RKO (cell line): ENCODE measurements around the gene LEMD3.

Source experiments
- DNase-seq: peaks from one replicate; pipeline ENCODE4 v3.0.0-alpha.2; 2016; ENCODE audit warnings: low spot score

The LEMD3 gene

DNA sequence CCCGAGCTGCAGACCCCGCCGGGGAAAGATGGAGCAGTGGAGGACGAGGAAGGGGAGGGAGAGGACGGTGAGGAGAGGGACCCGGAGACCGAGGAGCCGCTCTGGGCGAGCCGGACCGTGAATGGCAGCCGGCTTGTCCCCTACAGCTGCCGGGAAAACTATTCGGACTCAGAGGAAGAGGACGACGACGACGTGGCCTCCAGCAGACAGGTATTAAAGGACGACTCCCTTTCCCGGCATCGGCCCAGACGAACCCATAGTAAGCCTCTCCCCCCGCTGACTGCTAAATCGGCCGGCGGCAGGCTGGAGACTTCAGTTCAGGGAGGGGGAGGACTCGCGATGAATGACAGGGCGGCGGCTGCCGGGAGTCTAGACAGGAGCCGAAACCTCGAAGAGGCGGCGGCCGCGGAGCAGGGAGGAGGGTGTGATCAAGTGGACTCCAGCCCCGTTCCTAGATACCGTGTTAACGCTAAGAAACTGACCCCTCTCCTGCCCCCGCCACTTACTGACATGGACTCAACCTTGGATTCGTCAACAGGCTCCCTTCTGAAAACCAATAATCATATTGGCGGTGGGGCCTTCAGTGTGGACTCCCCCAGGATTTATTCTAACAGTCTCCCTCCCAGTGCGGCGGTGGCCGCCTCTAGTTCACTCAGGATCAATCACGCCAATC, 962 bp downstream of the LEMD3 start:
- peak; percentile 81 for DNase-seq

DNA sequence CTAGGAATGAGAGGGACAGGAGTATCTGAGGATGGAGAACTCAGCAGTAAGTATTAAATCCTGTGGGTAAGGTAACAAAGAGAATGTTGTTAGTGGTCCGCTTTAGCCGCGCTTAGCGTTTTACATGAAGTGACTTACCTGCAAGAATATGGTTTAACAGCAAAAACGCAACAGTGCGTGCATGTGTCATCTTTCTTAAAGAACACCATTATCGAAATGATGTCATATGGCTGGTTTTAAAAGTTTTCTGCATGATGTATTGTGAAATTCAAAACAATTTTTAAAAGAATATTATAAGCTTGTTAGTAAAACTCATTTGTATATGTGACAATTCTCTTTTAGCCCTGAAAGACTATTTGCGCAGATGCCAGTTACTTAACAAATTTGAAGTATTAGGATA, 1.7 kb downstream of the LEMD3 start:
- DNase-seq: peak; percentile 71

DNA sequence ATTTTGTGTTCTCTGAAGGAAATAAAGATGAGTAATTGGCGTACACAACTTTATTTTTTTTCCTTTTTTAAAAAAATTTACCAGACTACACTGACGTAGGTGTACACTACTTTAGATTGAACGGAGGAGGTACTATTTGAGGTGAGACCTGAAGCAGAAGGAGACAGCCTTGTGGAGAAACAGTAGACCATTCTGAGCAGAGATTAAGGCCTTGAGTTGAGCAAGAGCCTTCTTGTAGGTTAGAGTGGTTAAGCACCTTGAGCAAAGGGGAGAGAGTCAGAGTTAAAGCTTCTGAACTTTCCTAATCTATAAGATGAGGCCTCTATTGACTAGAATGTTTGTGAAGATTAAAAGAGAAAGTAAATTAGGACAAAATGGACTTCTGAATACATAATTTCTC, 2.5 kb downstream of the LEMD3 start:
- peak; percentile 43 for DNase-seq

DNA sequence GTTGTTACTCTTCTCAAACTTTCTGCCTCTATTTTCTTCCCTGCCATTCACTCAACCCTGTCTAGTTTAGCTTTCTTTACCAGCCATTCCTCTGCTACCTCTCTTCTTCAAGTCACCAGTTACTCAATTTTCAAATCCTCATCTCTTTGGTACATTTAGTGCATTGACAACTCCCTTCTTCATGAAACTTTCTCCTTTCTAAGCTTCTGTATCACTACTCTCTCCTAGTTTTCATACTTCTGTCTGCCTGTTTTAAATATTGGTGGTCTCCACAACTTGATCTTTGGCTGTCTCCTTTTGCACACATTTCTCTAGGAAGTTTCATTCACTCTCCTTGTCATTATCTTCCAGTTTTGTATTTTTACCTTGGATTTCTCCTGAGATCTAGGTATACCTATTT, 6.0 kb downstream of the LEMD3 start:
- DNase-seq: no peak

- no peak for DNase-seq
These were observed 12.8 kb downstream of the LEMD3 start for GRCh38 chr12:65182012-65182739.

DNA sequence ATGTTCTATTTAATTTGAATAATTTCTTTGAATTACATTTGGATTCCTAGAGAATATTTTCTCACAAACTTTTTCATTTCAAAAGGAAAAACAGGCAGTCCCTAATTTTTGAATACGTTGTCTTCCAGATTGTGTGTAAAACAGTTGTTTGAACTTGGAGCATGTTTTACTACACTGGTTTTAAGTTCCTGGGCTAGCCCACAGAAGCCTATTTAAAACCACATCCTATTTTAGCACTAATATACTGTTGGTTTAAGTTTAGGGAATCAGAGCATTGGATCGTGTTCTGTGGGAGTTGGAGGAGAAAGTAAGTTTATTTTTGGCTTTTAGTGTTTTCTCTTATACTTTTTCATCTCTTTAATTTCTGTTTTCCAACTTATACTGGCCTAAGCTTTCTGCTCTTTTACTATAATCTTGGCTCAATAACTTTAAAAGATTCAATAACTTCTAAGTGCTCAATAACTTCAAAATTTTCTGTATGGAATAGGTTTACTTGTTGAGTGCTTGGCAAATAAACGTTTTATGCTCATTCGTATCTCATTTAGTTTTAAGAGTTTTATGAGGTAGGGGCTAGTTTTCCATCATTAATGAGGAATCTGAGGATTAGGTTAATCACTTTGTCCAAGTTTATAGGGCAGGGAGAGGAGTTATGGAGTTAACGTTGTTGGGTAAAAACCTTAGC, 14.9 kb downstream of the LEMD3 start:
- no peak for DNase-seq

GRCh38 chr12:65184858-65185229, 15.5 kb downstream of the LEMD3 start:
- no peak for DNase-seq

DNA sequence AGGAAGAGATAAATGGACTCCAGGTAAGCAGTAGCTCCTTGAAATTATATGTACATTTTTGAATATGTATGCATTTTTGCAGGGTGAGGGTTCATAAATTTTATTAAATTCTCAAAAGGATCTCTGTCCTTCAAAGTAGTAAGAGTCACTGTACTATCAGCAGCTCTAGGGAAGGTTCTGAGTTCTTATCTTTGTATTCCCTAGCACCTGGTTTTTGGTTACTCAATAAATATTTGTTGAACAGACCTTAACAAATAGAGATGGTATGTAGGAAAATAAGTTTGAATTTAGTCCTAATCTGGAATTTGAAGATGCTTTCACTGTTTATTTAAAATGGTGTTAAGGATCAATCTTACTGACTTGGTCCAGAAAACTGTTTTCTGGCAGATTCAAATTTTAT, 18.3 kb downstream of the LEMD3 start:
- no peak for DNase-seq

- no peak for DNase-seq
These were observed 18.9 kb downstream of the LEMD3 start for GRCh38 chr12:65188179-65188701.

DNA sequence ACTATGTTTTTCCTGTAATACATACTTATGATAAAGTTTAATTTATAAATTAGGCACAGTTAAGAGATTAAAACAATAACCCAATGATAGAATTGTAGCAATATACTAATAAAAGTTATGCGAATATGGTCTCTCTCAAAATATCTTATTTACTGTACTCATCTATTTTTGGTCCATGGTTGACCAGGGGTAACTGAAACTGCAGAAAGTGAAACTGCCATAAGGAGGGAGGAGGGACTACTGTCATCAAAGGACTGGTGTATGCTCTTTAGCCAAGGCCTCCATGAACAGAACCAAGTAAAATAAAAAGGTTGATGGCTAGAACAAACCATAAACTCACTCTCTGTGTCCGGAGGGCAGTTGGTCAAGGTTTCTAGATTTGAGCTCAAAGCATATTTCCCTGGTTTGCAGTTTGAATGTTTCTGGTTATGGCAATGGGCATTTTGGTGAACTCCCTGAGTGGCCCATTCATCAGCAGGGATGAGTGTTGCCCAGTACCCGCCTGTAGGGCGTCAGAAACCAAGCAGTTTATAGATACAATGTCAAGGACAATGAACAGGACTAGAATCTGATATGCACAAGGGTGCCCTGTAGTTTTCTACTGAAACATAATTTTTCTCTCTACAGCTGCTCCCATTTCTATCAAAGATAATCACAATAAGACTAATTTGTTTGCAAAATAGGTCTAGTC, 19.8 kb downstream of the LEMD3 start:
- DNase-seq: no peak

DNA sequence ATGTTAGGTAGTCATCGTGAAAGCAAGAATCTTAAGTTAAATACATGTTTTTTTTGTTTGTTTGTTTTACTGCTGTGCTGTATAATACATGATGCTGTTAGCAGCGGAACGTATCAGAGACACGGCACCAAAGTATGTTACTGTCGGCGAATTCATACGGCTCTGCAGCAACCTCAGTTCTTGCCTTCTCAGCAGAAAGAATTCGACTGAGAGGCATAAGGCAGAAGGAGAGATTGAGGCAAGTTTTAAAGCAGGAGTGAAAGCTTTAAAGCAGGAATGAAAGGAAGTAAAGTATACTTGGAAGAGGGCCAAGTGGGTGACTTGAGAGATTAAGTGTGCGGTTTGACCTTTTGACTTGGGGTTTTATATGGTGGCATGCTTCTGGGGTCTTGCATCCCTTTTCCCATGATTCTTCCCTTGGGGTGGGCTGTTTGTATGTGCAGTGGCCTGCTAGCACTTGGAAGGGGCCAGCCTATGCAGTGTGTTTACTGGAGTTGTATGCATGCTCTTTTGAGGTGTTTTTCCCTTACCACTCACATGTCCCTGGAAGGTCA, 23.7 kb downstream of the LEMD3 start:
- no peak for DNase-seq

DNA sequence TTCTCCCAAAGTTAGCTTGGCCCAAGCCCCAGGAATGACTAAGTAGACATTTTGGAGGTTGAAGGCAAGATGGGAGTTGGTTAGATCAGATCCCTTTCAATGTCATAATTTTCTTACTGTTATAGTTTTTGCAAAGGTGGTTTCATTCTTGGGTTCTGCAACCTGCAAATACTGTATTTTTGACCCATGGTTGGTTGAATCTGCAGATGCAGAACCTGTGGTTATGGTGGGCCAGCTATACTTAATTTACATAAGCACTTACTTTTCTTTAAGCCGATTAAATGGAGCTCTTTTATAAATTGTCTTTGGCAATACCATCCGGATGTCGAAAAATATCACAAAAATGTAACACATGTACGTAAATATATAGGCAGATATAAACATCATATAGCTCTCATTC, 25.6 kb downstream of the LEMD3 start:
- DNase-seq: no peak

DNA sequence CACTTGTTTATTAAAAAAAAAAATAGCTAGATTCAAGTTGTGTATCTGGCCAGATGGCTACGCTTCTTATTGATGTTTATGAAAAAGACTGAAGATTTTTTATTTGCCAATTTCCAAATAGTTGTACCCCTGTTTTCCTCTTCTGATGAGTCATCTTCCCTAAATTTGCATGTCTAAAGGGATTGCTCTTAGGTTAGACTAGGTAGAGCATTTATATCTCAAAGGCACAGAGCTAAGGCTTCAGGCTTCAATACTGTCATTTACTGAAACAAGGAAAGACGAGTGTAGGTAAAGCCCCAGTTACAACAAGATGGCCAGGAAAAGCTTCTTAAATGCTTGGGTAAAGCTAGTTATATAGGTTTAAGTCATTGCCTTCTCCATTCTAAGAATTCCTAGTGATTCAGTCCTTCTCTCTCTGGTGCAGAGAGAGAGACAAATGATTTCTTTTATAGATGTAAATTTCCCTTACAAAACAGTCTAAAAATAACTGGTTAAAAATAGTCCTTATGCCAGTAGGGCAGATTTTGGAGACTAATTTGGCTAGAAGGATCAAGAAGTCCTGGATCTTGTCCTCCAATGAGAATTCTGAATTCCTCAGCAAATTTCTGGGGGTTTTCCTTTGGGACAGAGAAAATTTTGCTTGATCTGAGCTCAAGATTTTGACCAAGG, 26.1 kb downstream of the LEMD3 start:
- DNase-seq: no peak

- DNase-seq: no peak
These were observed 27.6 kb downstream of the LEMD3 start for GRCh38 chr12:65196762-65197567.

DNA sequence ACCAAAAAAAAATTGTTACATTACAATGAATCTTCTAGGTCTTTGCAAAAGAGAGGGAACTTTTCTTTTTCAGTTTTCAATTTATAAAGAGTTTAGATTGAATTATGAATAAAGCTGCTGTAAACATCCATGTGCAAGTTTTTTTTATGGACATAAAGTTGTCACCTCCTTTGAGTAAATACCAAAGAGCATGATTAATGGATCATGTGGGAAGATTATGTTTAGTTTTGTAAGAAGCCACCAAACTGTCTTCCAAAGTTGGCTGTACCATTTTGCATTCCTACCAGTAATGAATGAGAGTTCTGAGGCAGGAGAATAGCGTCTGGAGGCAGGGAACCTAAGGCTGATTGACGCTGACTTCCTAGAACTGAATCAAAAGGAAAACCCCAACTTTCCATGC, 30.2 kb downstream of the LEMD3 start:
- DNase-seq: no peak

DNA sequence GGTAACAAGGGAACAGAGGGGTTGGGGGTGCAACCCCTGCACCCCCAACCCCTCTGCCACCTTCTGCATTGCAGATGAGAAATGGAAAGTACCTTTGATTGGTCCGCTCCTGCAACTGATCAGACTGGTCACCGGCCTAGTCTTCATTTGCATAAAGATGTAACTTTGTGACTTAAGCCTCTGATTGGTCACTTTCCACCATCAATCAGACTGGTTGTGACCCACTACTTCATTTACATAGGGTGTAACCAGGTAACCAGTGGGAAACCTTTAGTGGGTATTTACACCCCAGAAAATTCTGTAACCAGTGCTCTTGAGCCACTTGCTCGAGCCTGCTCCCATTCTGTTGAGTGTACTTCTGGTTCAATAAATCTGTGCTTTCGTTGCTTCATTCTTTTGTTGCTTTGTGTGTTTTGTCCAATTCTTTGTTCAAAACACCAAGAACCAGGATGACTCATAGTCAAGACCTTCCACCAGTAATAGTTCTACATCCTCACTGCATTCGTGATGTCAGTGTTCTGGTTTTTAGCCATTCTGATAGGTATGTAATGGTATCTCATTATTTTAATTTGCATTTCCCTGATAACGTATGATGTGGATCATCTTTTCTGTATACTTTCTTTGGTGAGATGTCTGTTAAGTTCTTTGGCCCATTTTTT, 30.8 kb downstream of the LEMD3 start:
- DNase-seq: no peak

DNA sequence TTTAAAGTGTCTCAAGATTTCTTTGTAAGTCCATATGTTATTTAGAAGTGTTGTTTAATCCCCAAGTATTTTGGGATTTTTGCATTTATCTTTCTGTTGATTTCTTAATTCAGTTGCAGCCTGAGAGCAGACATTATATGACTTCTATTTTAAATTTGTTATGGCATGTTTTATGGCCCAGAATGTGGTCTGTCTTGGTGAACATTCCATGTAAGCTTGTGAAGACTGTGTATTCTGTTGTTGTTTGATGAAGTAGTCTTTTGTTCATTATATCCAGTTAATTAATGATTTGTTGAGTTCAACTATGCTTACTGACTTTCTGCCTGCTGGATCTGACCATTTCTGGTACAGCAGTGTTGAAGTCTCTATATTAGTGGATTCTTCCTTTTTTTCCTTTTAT, 34.0 kb downstream of the LEMD3 start:
- DNase-seq: no peak

DNA sequence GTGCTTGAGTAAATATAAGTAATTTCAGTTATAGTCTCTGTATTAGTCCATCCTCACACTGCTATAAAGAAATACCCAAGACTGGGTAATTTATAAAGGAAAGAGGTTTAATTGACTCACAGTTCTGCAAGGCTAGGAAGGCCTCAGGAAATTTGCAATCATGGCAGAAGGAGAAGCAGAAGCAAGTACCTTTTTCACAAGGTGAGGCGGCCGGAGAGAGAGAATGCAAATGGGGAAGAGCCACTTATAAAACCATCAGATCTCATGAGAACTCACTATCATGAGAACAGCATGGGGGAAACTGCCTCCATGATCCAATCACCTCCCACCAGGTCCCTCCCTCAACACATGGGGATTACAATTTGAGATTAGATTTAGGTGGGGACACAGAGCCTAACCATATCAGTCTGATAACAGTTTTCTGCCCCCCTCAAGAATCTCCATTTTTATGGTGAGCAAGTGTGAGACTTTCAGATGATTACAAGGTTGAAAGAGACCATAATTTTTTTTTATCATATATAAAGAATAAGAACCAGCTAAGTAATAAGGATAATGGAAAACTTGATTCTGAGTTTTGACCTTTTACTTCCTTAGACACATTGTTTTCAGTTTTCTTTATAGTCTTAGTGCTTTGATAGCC, 35.6 kb downstream of the LEMD3 start:
- DNase-seq: no peak

GRCh38 chr12:65205886-65206285, 36.5 kb downstream of the LEMD3 start:
- no peak for DNase-seq

DNA sequence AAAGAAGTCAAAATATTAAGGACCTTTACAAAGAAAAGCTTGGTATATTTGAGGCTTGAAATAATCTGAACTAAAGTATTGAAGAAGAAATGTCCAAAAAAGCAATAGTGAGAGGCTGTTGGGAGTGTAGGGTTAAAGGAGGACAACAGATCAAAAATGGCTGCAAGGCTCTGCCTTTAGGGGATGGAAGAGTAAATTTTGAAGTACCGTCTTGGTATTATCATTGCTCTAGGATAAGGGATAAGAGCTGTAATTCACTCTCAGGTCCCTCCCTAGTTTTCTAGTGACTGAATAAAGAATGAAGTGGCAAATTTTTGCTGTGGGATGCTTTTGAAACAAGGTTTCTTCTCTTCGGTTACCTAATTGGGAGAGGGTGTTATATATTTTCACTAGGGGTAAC, 38.7 kb downstream of the LEMD3 start:
- no peak for DNase-seq
